Bone marrow (tissue), 2 donors: Measurements from ENCODE around the gene MCM6.
A peak's percentile ranks its signal among the peaks of the same experiment; 100 is the strongest.

Source experiments
- DNase-seq, 2 donors: peaks; one replicate each; lab custom pipeline; 2025; lab: John Stamatoyannopoulos, UW

The MCM6 gene

DNA sequence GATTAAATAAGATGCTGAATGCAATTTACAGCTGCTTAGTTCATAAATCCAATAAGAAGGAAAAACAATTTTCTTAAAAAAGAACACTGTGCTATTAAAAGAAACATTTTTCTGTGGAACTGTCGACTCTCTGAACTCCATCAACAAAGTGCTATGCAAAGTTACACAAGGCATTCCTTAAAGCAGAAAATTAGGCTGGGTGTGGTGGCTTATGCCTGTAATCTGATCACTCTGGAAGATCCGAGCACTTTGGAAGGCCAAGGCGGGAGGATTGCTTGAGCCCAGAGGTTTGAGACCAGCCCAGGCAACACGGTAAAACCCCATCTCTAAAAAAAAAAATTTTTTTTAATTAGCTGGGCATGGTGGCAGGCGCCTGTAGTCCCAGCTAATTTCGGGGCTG, 13.0 kb downstream of the MCM6 start:
- DNase-seq = no peak

DNA sequence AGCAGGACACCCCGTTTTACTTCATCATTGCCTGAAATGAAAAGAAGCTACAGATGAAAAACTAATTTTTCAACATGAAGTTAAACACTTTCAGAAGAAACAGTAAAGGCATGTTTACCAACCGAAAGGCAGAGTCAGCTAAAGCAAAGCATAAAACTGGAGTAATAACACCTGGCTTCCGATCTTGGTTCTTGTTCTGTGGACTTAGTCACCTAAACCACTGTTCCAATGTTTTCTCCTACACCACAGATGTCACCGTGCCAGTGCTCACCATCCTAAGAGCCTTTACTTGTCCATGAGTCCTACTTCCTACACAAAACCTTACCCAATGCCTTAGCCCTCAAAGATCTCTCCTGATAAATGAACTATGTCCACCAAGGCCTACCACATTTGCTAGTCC, 13.5 kb downstream of the MCM6 start:
- no peak for DNase-seq

DNA sequence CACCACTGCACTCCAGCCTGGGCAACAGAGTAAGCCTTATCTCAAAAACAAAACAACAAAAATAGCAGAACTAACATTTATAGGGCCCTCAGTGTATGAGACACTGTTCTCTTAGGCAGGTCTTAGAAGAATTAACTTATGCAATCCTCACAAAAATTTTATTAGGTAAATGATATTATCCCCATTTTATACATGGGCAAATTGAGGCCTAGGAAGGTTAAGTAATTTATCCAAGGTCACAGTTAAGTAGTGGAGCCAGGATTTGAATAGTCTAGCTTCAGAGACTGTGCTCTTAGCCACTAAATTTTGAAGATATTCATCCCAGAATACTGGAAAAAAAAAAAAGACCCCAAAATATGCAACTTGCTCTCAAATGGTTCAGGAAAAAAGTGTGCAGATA, 22.8 kb downstream of the MCM6 start:
- DNase-seq = no peak

- DNase-seq = no peak
Measured at GRCh38 chr2:135851858-135852257, 24.4 kb downstream of the MCM6 start.

GRCh38 chr2:135850892-135851668, 25.2 kb downstream of the MCM6 start:
- DNase-seq = no peak

DNA sequence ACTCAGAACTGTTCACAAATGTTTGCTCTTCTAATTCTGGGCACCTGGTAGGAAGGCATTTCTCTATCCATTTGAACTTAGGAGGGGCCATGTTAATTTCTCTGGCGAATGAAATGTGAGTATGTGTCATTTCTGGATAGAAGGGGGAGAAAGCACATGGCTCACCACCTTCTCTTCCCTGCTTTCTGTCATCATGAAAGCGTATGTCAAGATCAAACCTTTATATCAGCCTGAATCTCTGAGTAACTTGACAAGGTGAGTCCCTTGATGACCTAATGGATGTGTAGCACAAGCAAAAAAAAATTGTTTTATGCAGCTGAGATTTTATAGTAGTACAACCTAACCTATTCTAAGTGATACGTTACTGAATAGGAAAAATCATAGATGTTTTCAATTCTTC, 27.2 kb downstream of the MCM6 start:
- DNase-seq = no peak

- no peak for DNase-seq
Measured at GRCh38 chr2:135845997-135846396, 30.2 kb downstream of the MCM6 start.

DNA sequence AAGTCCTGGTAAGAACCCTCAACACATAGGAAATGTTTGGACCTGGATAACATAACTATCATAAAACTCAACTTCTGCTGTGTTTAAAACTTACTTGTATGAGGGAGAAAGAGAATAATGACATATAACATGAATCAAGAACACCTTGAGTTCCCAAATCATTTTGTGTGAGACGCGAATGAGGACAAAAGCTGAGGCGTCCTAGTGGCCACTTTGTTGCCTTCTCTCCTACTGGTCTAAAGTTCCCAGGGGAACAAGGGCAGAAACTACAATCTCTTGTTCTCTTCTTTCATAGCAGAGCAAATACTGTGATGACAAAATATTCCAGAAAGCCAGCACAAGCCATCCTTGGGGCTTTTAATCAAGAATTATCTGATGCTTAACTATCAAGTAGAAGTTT, 31.0 kb downstream of the MCM6 start:
- DNase-seq = no peak

DNA sequence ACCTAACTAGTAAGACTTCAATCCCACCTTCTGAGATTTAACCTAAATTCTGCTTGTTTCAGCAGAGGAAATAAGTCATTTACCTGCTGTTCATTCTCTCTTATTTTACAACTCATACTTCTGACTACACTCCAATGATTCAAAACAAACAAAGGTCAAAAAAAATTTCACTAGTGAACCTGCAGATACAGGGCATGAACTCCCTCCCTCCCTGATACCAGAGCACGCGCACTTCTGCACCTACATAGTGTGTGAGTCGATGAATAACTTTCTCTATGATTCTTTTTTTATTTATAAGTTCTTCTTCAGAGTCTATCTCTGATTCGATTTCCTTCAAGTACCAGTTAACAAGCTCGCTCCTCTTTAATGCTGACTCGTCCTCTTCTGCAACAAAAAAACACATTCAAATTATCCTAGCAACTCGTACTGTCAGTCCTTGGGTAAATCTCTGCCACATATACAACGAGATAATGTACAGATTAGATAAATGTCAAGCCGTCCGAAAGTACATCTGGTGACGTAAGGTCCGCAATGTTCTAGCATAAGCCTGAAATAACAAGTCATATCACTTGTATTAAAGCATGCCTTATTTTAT, 31.8 kb downstream of the MCM6 start:
- DNase-seq = no peak

GRCh38 chr2:135843671-135844070, 32.6 kb downstream of the MCM6 start:
- no peak for DNase-seq

GRCh38 chr2:135840601-135841000, 35.6 kb downstream of the MCM6 start:
- no peak for DNase-seq

DNA sequence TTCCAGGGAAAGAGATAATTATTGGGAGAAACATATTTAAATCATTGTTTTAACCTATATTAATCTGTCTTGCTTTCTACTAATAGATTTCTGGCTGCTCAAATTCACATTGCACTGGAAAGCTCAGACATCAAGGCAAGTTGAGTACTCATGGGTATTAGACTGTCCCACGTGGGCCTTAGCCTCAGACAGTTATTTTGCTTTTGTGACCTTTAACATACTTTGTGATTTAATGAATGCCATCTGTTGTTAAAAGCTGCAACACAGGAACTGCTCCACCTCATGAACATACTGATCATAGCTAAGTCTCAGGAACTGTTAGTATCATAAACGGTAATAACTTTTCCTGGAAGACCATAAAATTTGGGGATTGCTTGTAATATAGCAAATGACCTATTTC, 36.5 kb downstream of the MCM6 start:
- DNase-seq = no peak

DNA sequence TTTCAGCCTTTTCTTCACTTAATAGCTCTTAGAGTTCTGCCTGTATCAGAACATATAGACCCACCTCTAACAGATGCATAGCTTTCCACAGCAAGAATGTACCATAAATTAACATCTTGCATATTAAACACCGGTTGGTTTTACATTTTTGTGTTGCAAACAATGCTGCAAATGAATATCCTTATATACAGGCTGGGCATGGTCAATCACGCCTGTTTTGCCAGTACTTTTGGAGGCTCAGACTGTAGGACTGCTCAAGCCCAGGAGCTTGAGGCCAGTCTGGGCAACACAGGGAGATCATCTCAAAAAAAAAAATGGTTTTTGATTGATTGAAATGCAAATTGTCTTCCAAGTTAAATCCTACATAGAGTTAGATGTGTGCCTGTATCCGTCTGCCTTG, 37.7 kb downstream of the MCM6 start:
- DNase-seq = no peak

GRCh38 chr2:135836596-135837270, 39.5 kb downstream of the MCM6 start, which contains the start of gene LCT:
LCT (minus strand) TSS chr2:135837184; CDS start chr2:135837169, 15 bp downstream.
- no peak for DNase-seq

- no peak for DNase-seq
Measured at GRCh38 chr2:135832891-135833290, 43.4 kb downstream of the MCM6 start.

DNA sequence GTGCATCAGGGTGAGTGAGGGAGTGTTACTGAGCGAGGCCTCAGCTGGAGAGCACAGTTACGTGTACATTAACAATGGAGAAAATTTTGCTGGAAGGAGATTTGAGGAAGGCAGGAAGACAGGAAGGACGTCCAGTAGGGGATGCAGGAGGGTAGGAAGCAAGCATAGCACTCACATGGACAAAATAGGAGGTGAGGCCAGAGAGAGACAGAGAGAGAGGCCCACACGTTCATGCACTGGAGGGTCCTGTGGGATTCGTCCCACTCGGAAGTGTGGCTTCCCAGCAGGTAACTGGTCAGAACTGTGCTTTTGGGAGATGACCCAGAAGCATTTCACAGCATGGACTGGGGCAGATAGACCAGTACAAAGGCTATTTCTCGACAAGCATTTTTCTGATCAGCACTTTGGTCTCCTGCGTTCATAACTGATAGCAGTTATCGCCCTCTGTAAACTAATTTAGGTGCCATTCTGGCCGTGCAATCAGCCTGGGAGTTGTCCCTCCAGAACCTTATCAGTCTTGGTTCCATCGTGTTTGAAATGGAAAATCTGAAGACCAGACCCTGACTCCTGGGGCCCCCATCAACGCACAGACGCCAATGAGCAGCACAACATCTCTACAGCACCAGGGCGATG, 44.9 kb downstream of the MCM6 start:
- DNase-seq = no peak

DNA sequence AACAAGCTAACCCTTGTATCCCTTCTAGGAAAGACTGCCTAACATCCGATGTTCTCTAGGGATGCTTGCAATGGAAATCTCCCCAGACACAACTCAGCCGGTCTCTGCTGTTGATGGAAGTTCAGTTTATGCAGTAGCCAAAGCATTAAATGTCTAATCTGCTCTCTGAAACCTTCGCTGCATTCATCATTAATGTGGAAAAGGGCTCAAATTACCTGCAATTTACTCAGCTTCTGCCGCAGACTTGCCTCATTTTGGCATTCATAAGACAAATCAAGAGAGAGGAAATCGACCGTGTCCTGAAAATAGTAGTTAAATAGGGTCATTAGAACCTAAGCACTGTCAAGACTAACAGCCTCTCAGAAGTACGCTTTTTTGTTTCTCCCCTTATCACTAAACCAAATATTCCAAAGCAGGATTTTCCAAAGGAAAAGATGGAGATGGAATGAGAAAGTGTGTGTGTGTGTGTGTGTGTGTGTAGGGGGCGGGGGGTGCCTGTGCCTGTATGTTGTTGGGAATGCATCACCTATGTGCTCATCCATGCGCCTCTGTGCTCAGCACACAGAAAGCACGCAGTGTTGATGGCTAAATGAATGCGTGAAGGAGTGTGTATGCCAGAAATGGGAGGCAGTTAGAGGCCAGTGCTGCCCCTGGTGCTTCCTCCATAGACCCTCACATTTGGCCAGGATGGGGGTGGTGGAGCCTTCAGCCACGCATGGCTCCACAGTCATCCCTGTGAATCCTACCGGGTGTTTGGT, 46.7 kb downstream of the MCM6 start:
- no peak for DNase-seq

- no peak for DNase-seq
Measured at GRCh38 chr2:135826544-135826943, 49.7 kb downstream of the MCM6 start.

DNA sequence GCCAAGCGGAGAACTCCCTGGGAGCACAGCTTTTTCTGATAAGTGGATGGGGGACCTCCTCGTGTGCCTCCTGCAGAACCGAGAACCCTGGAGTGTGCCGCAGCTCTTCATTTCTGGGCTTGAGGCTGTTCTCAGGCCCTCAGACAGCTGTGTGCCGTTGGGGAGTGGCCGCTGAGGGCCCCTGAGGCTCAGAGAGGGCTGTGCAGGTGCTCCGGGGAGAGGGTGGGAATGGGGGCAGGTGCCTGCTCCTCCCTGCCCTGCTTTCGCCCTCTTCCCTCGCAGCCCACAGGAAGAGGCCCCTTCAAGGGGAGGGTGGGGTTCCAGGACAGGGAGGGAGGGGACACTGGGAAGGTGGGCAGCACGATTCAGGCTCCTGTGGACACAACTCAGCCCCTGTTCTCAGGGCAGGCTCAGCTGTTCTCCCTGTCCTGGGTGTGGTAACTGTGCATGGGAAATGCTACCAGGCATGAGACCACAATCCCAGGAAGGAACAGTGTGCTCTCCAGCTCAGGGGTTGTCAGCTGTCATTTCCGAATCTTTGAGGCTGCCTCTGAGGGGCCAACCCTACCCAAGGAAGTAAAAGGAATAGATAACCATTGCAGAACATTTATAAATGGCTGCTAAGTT, 50.6 kb downstream of the MCM6 start:
- no peak for DNase-seq

GRCh38 chr2:135825131-135825530, 51.1 kb downstream of the MCM6 start:
- DNase-seq = no peak

DNA sequence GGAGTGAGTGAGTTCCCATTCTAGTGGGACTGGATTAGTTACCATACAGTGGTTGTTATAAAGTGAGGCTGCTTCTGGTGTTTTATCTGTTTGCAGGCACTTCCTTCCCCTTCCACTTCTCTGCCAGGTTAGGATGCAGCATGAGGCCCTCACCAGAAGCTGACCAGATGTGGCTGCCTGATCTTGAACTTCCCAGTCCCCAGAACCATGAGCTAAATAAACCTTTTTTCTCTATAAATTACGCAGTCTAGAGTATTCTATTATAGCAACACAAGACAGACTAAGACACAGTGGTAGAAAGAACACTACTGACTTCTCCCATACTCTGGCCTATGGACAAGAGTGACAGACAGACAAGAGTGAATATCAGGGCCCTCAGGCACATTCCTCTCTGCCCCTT, 53.4 kb downstream of the MCM6 start:
- DNase-seq = no peak

DNA sequence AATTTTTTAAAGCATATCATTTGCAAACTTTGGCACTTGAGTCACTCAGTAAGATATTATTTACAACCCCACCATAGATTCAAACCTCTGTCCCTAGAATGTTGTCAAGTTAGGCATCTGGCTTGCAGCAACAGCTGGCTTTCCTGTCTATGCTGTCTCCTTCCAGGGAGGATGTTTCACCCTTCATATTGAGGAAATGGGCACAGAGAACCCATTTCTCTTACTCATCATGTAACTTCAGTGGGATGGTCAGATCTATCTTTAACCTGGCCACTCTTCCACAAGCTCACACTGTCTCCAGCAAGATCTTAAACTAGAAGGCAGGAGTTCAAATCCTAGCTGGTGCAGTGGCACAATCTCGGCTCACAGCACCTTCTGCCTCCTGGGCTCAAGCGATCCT, 55.1 kb downstream of the MCM6 start:
- peak in 1 of 2 donors; percentile 14 for DNase-seq
